GM19455 (cell line): Measurements from ENCODE around the gene ZNF236.
"Not testable (repeated sequence)": the region's sequence is repeated elsewhere in the genome, so short reads cannot be mapped to it uniquely, and the experiment has no call there.

Experiments
- ATAC-seq: cut with Tn5 transposase; IDR thresholded peaks from one replicate; pipeline ENCODE4 v1.9.1; 2021; ENCODE audit not compliant: unreplicated experiment

Gene ZNF236

DNA sequence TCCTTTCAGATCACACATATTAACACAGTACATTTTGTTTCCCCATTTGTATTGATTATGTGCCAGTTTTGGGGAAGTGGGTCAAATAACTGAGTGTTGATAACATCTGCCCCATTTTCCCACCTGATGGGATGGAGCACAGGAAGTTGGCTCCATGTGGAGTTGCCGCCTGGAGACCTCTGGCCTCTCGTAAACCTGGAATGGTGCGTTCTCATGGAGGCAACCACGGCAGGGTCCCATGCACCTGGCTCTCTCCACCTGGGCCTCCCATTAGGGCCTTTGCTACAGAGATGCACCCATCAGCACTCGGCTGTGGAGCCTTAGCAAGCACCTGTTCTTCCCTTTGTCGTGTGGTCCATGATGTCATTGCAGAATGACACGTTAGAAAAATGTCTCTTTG, 179.6 kb downstream of the ZNF236 start:
- no peak for ATAC-seq

DNA sequence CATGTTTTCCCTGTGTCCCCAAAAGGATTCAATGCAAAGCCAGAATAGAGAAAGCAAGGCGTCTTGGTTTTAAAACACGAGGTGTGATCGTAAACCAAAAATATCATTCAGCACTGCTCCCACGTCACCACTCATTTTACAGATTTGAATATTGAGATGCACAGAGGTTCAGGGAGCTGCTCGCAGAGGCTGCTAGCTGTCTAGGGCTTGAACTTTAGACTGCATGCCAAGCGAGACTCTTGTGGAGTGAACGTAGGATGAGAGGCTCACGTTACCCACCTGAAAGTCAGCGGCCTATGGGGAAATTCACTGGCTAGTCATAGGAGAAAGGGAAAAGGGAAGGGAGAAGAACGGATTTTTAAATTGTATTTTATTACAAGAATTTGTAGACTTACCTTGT, 180.1 kb downstream of the ZNF236 start:
- ATAC-seq, result no peak

DNA sequence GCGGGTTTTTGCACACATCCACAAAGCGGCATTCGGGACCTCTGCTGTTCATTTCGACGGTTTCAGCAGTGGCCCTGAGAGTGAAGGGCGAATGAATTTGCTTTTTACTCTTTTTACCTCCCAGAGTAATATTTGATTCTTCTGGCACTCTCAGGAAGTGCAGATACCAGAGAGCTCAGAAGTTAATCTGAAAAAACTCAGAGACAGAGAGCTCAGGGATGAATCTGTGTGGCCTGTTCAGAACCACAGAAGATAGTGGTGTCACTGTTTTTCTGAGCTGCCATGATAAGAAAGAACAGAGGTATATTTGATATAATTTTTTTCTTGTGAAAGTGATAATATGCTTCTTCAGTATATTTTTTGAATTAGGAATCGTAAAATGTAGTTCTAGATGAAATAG, 181.0 kb downstream of the ZNF236 start:
- ATAC-seq, result no peak

DNA sequence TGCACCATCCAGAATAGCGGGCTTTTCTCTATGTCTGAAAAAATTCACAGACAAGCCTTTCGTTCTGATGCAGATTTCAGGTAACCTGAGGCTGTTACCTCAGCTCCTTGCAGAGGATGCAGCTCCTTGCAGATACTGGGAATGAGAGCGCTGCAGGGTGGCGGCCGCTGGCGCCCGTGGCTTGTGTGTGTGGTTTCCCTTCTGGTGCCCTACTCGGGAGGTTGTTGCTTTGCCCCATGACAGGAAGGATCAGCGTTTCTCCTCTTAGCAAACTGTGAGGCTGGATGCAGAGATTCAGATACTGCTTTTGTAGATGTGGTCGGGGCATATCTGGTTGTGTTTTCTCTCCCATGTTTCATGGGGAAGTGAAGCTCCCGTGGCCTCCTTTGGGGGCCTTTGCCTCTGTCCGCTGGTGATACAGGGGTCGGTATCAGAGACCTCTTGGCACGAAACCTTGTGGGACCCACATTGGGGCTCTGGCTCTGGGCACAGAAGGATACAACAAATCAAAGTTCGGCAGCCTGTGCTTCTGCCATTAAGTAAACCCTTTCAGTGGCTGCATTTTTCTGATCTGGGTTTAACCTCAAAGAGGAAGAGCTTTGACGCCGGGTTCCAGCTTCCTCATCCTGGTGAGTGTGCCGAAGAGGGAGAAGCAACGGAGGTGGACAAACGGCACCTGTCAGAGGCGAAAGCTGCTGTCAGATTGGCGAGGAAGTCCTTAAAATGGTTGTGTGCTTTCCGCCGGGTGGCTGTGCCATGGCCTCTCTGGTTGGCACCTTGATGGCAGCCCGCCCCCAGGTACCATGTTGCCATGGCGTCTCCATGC, 182.4 kb downstream of the ZNF236 start:
- no peak for ATAC-seq

DNA sequence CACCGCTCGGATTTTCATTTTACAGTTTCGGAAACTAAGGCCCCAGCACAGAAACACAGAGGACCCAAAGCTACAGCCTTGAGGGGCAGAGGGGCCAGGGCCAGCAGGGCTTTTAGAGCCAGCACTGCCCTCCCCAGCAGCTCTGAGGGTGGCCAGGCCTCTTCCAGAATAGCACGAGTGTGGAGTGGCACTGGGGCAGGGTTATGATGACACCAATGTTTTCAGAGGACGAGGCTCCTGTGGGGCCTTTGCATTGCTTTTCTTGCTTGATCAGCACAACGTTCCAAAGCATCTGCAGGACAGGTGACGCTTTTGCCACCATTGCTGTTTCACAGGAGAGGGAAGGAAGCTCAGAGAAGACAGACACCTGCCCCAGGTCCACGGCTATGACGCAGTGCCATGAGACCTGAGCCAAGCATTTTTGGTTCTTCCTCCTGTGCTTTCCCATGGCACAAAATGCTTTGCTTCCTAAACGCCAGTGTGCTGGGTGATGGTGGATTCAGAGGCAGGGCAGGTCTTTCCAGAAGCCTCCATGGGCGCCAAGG, 183.4 kb downstream of the ZNF236 start:
- ATAC-seq, result no peak

DNA sequence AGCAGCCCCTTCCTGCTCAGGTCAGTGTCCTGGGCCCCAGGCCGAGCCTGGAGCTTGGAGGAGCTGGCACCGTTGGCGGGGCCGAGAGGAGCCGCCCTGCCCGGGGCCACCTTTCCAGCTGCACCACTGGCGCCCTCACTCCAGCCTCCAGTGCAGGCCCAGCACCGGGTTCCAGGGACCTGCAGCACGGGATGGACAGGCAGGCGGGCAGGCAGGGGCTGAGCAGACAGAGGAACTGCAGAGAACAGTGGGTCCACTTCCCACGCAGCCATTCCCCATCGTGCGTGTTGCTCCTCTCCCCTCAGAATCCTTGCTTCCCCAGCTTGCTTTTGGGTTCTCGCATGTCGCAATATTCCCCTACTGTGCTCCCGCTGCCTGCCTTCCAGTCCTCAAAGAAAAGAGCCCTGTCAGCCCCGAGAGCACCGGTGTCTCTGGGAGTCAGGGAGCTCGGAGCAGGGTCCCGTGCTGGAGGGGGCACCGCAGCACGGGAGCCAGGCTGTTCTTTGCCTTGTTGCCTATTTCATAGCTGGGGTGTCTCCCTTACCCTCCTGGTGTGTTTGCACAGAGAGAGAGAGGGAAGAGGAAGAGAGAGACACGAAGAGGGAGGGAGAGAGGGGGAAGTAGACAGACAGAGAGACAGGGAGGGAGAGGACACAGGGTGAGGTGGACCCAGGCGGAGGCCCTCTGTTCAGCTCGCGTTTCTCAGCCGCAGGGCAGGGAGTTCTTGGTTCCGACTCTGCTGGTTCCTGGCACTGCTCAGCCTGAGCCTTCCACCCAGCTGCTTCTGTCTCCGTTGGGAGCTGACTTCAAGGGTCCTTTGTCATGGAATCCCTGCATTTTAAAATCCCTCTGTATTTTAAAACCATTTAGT, 184.2 kb downstream of the ZNF236 start:
- no peak for ATAC-seq

DNA sequence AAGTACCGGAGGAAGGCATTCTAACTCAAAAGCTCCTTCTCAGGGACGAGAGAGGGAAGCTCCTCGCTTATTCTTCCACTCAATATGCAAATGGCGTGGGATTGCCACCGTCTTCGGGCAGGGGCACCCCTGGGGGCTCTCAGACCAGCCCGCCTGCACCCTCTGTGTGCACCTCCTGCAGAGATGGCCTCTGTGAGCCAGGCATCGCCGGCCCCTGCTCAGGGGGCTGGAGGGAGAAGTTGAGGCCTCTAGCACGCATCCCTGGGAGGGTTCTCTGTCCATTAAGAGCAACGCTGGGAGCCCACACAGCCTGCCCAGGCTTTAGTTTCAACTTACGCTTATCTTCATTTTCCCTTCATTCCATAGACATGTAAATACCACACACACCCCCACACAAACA, 184.9 kb downstream of the ZNF236 start:
- no peak for ATAC-seq

DNA sequence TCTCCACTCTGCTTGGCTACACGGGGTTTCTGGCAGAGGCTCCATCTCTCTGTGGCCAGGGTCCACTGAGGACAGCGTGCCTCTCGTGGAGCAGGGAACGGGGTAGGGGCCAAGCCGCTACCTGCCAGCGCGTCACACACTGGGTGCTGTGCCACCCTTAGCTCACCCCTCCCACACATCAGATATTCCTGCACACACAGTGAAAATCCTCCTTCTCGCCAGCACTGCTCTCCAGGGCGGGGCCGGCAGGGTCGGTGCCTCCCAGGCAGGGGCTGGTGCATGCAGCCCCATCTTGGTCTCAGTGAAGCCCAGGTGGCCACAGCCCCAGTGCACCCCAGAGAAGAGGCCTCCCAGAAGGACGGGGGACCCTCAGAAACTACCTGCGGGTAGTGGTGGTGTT, 185.6 kb downstream of the ZNF236 start:
- no peak for ATAC-seq

DNA sequence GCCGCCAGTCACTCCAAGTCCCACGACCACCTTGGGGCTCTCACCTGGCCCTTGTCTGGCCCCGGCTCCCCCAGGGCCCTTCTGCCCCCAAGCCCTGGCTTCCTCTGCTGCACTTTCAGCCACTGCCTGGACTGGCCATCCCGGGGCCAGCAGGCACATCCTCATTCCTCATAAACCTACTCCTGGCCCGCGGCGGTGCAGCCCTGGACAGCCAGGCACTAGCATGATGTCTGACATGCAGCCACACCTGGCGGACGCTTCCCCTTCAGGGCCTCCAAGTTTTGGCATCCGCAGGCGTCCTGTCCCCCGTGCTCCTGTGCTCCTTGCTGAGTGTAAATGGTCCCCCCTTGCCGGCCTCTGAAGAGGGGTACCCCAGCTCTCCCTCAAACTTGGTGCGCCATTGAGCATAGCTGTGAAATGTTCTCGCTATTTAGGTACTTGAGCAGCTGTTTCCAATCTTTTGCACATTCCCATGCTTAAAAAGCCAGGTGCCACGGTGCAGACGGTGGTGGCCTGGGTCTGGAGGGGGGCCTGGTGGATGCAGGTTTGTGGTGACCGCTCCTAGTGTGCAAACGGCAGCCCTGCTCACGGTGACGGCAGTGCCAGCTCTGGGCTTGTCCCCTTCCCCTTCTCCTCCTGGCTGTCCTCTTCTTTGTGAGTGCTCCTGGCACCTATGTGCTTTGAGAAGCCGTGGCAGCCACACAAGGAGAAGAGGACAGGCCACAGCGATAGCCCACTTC, 186.4 kb downstream of the ZNF236 start:
- no peak for ATAC-seq

DNA sequence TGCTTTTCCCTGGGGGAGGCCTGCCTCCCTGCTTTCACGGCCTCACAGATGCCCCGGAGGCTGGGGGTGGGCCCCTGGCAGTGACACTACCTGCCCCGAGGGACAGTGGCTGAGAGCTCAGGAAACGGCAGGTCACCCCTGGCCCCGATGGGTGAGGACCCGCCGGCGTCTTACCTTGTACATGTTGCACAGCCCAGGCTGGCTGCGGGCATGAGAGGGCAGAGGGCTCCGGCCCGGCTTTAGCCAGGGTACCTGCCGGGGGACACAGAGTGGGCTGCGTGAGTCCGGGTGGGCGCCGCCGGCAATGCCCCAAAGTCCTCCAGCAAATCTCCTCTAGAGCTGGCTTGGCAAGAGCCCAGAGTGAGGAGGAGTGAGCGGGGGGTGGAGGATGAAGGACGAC, 187.3 kb downstream of the ZNF236 start:
- ATAC-seq, result no peak

DNA sequence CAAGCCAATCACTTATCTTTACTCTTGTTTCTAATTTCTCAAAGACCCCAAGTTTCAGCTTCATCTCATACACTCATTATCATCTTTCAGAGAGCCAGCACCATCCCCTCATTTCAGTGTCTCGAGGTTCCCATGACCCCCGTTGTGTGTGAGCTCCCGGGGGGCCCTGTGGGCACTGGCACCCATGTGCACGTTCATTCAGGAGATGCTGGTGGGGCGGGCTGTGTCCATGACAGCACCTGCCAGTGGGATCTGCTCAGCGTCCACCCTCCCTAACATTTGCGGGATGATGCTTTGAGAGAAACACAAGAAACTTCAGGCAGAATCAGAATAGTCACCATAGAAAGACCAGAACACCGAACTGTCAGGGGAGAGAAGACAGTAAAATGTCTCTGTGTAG, 189.8 kb downstream of the ZNF236 start:
- no peak for ATAC-seq

DNA sequence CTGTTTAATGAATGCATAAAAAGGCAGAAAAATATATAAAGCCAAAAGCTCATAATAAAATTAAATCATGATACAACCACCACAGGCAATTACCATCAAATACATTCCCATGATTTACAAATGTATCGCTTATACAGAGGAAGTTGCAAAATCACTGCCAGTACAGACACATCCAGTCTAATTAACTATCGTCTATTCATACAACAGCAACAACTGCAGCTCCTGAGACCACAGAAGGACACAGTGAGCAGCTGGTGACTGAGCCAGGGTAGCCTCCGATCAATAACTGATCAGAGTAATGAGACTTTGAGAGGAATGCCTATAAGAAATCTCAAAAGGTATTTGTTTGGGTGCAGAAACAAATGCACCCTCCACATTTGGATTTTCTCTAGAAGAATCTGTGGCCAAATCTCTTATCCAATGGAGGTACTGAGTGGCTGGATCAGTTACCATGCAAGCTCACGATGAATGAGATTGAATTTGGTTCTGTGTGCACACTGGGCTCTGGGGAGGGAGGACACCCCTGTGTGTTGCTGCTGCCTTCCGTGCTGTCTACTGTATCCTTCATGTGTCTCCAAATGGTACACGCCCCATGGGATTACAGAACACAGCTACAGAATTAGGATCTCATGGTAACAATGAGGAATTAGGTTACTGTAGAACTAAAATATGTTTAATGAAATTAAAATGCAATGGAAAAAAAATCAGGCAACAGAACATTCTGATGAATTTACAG, 190.6 kb downstream of the ZNF236 start:
- no peak for ATAC-seq

DNA sequence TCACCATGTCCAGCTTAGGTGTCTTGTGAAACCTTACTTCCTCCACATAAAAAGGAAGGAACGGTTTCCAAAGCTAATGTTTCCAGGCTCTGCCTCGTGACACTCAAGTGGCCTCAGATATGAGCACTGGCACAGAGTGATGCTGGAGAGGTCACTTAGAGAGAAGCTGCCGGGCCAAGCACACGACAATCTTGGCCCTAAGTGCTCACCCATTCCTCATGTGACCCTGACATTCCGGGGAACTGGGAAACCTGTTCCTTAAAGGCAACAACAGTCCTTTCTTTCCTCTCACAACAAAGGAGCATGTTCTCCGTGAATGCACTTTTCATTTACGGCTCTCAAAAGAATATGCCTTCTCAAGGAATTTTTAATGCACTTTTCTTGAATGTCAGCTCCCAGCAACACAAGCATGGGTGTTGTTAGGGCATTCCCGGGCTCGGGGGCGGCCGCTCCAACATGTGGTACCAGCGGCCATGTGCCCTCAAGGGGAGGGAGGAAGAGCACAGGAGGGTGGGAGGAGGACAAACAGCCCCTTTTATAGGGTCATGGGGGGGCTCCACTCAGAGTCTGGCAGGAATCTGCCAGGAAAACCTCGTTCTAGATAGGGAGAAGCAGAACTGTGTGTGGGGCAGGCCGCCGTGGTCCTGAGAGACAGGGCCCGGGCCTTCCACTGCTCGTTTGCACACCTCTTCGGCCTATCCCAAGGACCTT, 191.6 kb downstream of the ZNF236 start:
- ATAC-seq, result no peak

DNA sequence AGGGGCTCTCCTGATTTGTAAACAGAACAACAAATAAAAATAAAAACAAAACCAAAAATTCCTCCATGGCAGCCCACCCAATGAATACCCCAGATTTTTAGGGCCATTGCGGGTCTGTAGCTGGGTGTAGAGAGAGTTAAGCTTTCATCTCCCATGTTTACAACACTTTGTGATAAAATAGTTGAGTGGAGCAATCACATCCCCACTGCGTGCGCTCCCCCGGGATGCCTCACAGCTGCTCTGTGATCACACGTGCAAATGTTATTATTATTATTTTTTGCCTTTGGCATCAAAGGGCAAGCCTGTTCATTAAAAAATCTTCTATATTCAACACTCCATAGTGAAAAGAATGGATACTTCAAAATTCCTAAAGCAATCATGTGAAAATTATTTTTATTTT, 192.2 kb downstream of the ZNF236 start:
- no peak for ATAC-seq

DNA sequence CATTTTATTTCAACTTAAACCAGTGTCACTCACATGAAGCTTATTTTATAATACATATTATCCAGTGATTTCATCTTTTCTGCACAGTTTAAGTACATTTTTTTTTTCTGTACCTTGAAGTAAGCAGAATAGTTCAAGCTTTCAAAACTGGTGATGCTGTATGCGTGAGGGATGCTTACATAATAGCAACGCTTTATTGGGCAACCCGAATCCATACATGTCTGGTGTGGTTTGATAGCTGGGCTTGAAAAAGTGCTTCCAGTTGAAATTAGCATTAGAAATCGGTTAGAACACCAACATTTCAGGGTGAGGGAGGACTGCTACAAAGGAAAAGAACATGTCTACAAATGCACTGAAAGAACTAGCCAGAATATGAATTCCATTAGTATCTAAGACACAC, 192.8 kb downstream of the ZNF236 start:
- no peak for ATAC-seq

DNA sequence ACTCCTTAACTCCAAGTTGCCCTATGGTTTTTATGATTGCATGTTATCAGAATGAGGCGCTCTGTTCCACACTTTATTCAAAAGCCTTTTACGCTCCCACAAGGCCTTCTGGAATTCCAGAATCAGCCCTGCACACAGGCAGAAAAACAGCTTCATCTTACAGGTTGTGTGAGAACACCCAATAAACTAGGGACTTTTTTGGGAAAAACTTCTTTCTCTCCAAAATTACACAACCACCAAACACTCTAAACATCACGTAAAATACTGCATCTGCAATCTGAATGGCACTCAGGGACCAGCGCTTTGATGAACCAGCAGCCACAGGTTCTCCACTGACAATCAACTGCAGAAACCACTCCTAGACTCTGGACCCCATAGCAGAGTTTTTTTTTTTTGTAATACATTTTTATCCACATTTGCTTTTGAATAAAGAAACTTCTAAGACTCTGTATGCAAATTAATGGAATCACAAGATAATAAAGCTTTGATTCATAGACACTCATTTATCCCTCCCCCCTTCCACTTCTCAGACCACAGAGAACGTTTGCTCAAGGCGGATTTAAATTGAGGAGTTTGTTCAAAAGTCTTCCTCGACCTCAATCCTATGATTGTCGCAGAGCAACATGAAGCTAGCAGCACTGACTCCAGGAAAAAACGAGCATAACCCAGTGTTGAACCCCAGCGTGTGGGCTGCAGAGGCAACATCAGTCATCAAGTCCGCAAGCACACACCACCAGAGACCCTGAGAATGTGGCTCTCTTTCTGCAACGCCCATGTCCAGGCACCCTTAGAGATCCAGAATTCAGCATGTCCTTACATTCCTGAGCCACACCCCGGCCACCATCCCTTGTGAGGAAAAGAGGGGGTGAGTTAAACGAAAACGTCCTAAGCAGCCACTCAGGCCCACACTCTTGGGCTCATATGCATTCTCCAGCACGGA, 193.7 kb downstream of the ZNF236 start:
- ATAC-seq, result no peak

DNA sequence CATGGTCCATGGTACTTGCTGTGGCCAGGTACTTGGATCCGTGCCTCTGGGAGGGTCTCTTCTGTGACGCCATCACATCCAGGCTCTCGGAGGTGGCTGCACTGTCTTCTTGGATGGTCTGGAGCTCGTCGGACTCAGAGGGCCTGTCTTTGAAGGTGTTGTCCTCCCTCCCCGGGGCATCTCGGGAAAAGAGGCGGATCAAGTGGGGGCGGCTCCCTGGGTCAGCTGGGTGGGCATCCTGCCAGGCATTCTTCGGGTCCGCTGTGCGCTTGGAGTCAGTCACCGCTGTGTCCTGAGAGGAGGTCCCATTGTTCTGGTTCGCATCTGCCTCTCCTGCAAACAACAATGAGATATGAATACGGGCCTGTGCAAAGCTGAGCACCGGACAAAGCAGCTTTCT, 194.6 kb downstream of the ZNF236 start:
- no peak for ATAC-seq

DNA sequence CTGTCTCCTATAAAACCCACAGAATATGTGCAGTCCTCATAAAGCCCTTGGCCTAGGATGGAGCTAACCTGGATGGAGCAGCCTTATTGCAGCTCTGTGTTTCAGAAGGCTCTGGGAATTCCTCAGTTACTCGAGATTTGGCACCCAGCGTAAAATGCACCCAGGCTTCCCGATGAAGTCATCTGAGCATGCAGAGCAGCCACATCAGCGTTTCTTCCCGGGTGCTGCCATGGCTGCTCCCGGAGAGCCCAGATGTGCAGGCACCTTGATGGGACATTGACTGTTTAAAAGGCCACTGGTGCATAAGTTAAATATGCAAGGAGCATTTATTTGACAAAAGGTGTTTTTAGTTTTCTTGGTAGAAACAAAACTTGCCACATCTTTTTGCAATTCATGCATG, 195.0 kb downstream of the ZNF236 start:
- no peak for ATAC-seq

DNA sequence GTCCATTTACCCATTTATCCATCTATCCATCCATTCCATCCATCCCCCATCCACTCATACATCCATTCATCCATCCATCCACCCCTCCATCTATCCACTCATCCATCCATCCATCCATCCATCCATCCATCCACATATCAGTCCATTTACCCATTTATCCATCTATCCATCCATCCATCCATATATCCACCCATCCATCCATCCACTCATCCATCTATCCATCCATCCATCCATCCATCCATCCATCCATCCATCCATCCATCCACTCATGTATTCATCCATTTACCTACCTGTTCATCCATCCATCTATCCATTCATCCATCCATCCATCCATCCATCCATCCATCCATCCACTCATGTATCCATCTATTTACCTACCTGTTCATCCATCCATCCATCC, 196.3 kb downstream of the ZNF236 start:
- not testable (repeated sequence) for ATAC-seq
